ENCODE data around the gene HNRNPF. TPM values are rescaled to one million over a fixed set of nuclear protein-coding genes. Genes with fewer than 3 reads are reported as not detected.

HNRNPF gene
- total RNA-seq, 1 experiment from 2014 or later = 333 TPM

DNA sequence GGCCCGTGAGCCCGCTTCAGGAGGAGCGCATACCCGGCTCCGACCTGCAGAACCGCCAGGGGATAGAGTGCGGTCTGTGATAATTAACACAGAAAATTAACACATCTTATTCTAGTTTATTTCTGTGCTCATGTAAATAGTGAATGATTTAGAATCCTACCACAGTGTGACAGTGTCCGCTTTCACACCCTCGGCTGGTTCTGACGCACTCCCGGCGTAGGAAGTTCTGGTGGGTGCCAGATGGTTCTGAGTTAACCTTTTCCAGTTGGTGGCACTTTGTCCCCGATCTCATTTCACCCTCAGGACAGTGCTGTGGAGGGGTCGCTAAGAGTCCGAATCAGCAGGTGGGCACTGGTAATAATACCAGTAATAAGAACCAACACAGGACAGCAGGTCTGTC lies 65.9 kb downstream of the HNRNPF start:
- ChIA-PET RAD21 (ENCODE audit: low non-redundant PET in 1 of 2, low total read pairs in 2 of 2, uncharacterized antibody in 2 of 2, unreplicated experiment in 2 of 2) (no interaction called here), CTCF (interaction anchor here (0.6 kb wide), 1 partner anchor 140 kb away, joined by 3 read pairs; no protein-coding TSS in a partner anchor), POLR2A (no interaction called here)
- no peaks in the 10 kb centered on the region for H4K20me1 ChIP-seq (ENCODE audit: insufficient read depth)
- no TSS peak for BruUV-seq (replicated peaks)
- H3K27ac ChIP-seq (ENCODE audit: low read depth, low read length) = no peak overlapping the region
- DNase-seq (ENCODE audit: low read depth, low spot score) (no peak), ATAC-seq (no peak)
- H3K9ac ChIP-seq (ENCODE audit: low read length) = no peak overlapping the region
- H3K9me3 ChIP-seq (ENCODE audit: control insufficient read depth in 1 of 2, insufficient read depth in 1 of 2, low read depth in 1 of 2, low read length in 2 of 2) = no peaks in the 10 kb centered on the region
- H3K4me3 ChIP-seq (replicated peaks in 1 of 2; ENCODE audit: low read depth in 1 of 2, low read length in 2 of 2) = no peak overlapping the region
- intact Hi-C loops (cut with micrococcal nuclease) = no loop called here
- H3K4me1 ChIP-seq (ENCODE audit: control insufficient read depth in 1 of 2, insufficient read depth in 2 of 2, low read length in 2 of 2) = peaks cover 16 to 45% of the 10 kb centered on the region in 2 experiments
- no peak overlapping the region for H3K4me2 ChIP-seq (ENCODE audit: low read length)
- no peaks in the 10 kb centered on the region for H3K36me3 ChIP-seq (ENCODE audit: control insufficient read depth in 1 of 2, insufficient read depth in 2 of 2, low read length in 2 of 2)
- no peaks in the 10 kb centered on the region for H3K9me2 ChIP-seq (ENCODE audit: insufficient read depth)
- no peaks in the 10 kb centered on the region for H3K27me3 ChIP-seq (ENCODE audit: insufficient read depth, low read length)
- TF ChIP-seq ZNF274 (IDR thresholded peaks at IDR 0.05; ENCODE audit: low read depth, low read length) (no peak), EGR1 (IDR thresholded peaks at IDR 0.05; ENCODE audit: low read depth) (no peak), POLR2A (IDR thresholded peaks at IDR 0.05; ENCODE audit: borderline replicate concordance, extremely low read depth, insufficient read depth, insufficient read length) (no peak), SP1 (IDR thresholded peaks at IDR 0.05; ENCODE audit: low read depth) (no peak)
- H3K79me2 ChIP-seq (ENCODE audit: insufficient read depth, low read length) = no peaks in the 10 kb centered on the region
- H2AFZ ChIP-seq (ENCODE audit: low read depth, low read length, poor library complexity, severe bottlenecking) = no peak overlapping the region

DNA sequence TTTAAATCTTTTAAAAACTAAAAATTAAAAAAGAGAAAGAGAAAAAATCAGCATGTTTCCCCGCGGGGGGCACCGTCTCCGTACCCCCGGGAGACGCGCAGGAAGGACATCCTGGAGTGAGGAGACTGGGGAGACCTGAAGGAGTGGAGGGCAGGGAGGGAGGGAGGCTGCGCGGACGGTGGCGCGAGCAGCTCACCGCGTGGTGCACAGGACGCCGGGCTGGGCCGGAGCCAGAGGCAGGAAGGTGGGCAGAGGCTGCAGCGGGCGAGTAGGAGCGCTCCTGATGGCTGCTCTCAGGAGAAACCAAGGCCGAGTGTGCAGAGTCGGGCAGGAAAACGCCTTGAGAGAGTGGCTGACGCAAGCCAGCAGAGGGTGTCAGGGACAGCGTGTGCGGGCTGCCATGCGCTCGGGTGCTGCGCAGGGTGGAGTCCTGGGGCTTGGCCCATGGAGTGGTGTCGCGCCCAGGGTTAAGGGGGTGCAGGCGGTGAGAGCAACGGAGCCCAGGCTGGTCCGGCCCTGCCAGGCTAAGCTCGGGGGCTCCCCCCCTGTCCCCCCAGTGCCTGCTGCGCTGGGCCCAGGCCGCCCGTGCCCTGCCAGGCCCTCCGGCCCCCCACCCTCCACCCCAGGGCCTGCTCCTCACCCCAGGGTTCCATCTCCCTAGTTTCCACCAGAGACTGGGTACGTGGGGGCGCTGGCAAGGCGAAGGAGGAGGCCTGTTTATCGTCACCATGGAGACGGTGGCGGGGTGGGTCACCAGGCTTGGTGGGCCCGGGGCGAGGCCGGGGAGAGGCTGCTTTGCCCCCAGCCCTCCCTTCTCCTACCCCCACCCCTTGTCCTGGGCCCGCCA lies 66.5 kb downstream of the HNRNPF start:
- no peak overlapping the region for H3K4me2 ChIP-seq (ENCODE audit: low read length)
- no peak overlapping the region for H3K27ac ChIP-seq (ENCODE audit: low read depth, low read length)
- H3K27me3 ChIP-seq (ENCODE audit: insufficient read depth, low read length) = no peaks in the 10 kb centered on the region
- CTCF ChIA-PET = no interaction called here
- RAD21 ChIA-PET (ENCODE audit: low non-redundant PET in 1 of 2, low total read pairs in 2 of 2, uncharacterized antibody in 2 of 2, unreplicated experiment in 2 of 2) = no interaction called here
- no peak overlapping the region for H3K4me3 ChIP-seq (replicated peaks in 1 of 2; ENCODE audit: low read depth in 1 of 2, low read length in 2 of 2)
- TF ChIP-seq FOSL1 (IDR thresholded peaks at IDR 0.05; ENCODE audit: low read depth) = no peak
- TF ChIP-seq POLR2A (IDR thresholded peaks at IDR 0.05; ENCODE audit: borderline replicate concordance, extremely low read depth, insufficient read depth, insufficient read length) = no peak
- no peak for TF ChIP-seq MAX (IDR thresholded peaks at IDR 0.05)
- no peak for TF ChIP-seq ZBTB33 (IDR thresholded peaks at IDR 0.05; ENCODE audit: extremely low read depth, insufficient replicate concordance, low read length)
- TF ChIP-seq EZH2 (IDR thresholded peaks at IDR 0.05) = no peak
- TF ChIP-seq, protein P1, sequence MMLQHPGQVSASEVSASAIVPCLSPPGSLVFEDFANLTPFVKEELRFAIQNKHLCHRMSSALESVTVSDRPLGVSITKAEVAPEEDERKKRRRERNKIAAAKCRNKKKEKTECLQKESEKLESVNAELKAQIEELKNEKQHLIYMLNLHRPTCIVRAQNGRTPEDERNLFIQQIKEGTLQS (IDR thresholded peaks at IDR 0.05) = no peak
- TF ChIP-seq ZFX (IDR thresholded peaks at IDR 0.05) = no peak
- TF ChIP-seq ZNF274 (IDR thresholded peaks at IDR 0.05; ENCODE audit: low read depth, low read length) = no peak
- no peak for TF ChIP-seq REST (IDR thresholded peaks at IDR 0.05; ENCODE audit: low read depth)
- TF ChIP-seq ELF1 (IDR thresholded peaks at IDR 0.05; ENCODE audit: borderline replicate concordance, low read depth) = no peak
- no peaks in the 10 kb centered on the region for H3K9me2 ChIP-seq (ENCODE audit: insufficient read depth)
- H4K20me1 ChIP-seq (ENCODE audit: insufficient read depth) = no peaks in the 10 kb centered on the region
- H3K36me3 ChIP-seq (ENCODE audit: control insufficient read depth in 1 of 2, insufficient read depth in 2 of 2, low read length in 2 of 2) = no peaks in the 10 kb centered on the region
- H2AFZ ChIP-seq (ENCODE audit: low read depth, low read length, poor library complexity, severe bottlenecking) = no peak overlapping the region
- no peak overlapping the region for H3K9ac ChIP-seq (ENCODE audit: low read length)
- H3K4me1 ChIP-seq (ENCODE audit: control insufficient read depth in 1 of 2, insufficient read depth in 2 of 2, low read length in 2 of 2) = peaks cover 16 to 42% of the 10 kb centered on the region in 2 experiments
- no peaks in the 10 kb centered on the region for H3K9me3 ChIP-seq (ENCODE audit: control insufficient read depth in 1 of 2, insufficient read depth in 1 of 2, low read depth in 1 of 2, low read length in 2 of 2)
- intact Hi-C loops (cut with micrococcal nuclease) = no loop called here
- H3K79me2 ChIP-seq (ENCODE audit: insufficient read depth, low read length) = no peaks in the 10 kb centered on the region
- POLR2A ChIA-PET = no interaction called here
- BruUV-seq (replicated peaks) = no TSS peak
- DNase-seq (ENCODE audit: low read depth, low spot score) (no peak), ATAC-seq (no peak)
